Psoas muscle (tissue), 8 donors: ENCODE results near the gene DCTN4. TPM values are rescaled to one million over a fixed set of nuclear protein-coding genes. Genes with fewer than 3 reads are reported as not detected.
"Not testable (repeated sequence)": the region's sequence is repeated elsewhere in the genome, so short reads cannot be mapped to it uniquely, and the experiment has no call there.

ENCODE experiments used
- ATAC-seq, 4 donors: fragments of 200-7000 bp; cut with Tn5 transposase; one replicate each; pipeline ENCODE4 v1.9.1; 2020; ENCODE audit warnings: moderate library complexity in 3 of 4, mild to moderate bottlenecking in 2 of 4
- DNase-seq, 2 donors: peaks; one replicate each; pipeline ENCODE4 v3.0.0-alpha.2; 2020
- H3K27ac ChIP-seq: fragments of 200-600 bp; one replicate; pipeline ENCODE4 v1.8.0; 2022
- H3K27me3 ChIP-seq, 3 donors: fragments of 200-600 bp in 1 of 3; one replicate each; pipeline versions ENCODE4 v1.6.1 to v1.8.0; 2013 to 2022; ENCODE audit warnings: low read length in 2 of 3, mild to moderate bottlenecking in 2 of 3, moderate library complexity in 1 of 3; ENCODE audit not compliant: insufficient read depth in 3 of 3
- H3K36me3 ChIP-seq, 2 donors: fragments of 200-600 bp in 1 of 2; one replicate each; pipeline versions ENCODE4 v1.6.1 to v1.8.0; 2013 to 2022; ENCODE audit warnings: low read depth in 1 of 2, mild to moderate bottlenecking in 1 of 2, moderate library complexity in 1 of 2; ENCODE audit not compliant: insufficient read depth in 1 of 2
- H3K4me1 ChIP-seq: fragments of 200-600 bp; one replicate; pipeline ENCODE4 v1.8.0; 2022
- H3K4me3 ChIP-seq: fragments of 200-600 bp; one replicate; pipeline ENCODE4 v1.8.0; 2022; ENCODE audit warnings: mild to moderate bottlenecking
- H3K9me3 ChIP-seq: fragments of 200-600 bp; one replicate; pipeline ENCODE4 v1.8.0; 2022
- WGBS, 3 donors: extraction: QIAGEN DNeasy Blood & Tissue Kit; methylation state at CpG; one replicate each; pipeline versions ENCODE4 v1.1.6 to v1.1.7; 2013; 5-methylcytosine and 5-hydroxymethylcytosine counted together
- intact Hi-C, 2 donors: fragments of 100-400 bp; cut with DNase I; formaldehyde crosslinking; loops; one replicate each; pipeline versions ENCODE4 v1.11.0 to v1.14.2; 2022
- polyA plus RNA-seq, 3 donors: library from polyadenylated mRNA; stranded (reverse); fragments of 200-250 nt; gene quantifications; one replicate each; pipeline ENCODE4 v1.2.3, GENCODE V29; 2013
- total RNA-seq, 4 donors: library from RNA; stranded (reverse); fragmentation: NEBNext Ultra II Directional in 2 of 4; extraction: Animal tissue kit (Norgen Biotek cat#: 25700) in 2 of 4; gene quantifications; one replicate each; pipeline versions ENCODE4 v1.2.1 to v1.2.4, GENCODE V29; 2021 to 2023
- TF ChIP-seq, protein P1 (sequence below): fragments of 200-600 bp; IDR thresholded peaks from one replicate; pipeline ENCODE4 v1.8.0; 2022; ENCODE audit warnings: antibody characterized with exemption
- donor health status: healthy with polysubstance abuse.
- donor health status: DM: no; HTN: no; CAD: no; lungs with moderate emphysema.
- donor health status: Bipolar disorder and iron deficiency.
- donor health status: healthy.
- donor health status: DM: yes; HTN: yes; CAD: no.
- donor health status: DM: no; HTN: no; CAD: no.
- donor health status: DM: no; HTN: no; CAD: no.
- donor health status: DM: yes; HTN: yes; CAD: no.

Gene DCTN4
- total and polyA plus RNA-seq, 7 donors = 28.8 to 81.5 (median 50.9) TPM

DNA sequence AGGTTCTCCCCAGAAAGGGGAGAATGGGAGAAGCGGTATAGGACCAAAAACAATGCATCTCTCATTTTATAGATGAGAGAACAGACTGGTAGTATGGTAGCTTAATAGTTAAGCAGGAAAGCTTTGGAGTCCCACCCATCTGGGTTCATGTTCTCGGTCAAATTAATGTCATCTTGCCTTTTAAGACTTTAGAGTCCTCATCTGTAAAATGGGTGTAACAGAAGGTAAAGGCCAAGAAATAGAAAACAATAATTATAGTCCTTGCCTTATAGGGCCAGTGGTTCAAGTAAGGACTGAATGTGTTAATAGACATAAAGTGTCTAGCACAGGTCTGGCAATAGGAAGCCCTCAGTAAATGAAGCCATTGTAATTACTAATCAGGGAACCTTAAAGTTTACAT, 36.1 kb upstream of the DCTN4 start:
- TF ChIP-seq, protein P1, sequence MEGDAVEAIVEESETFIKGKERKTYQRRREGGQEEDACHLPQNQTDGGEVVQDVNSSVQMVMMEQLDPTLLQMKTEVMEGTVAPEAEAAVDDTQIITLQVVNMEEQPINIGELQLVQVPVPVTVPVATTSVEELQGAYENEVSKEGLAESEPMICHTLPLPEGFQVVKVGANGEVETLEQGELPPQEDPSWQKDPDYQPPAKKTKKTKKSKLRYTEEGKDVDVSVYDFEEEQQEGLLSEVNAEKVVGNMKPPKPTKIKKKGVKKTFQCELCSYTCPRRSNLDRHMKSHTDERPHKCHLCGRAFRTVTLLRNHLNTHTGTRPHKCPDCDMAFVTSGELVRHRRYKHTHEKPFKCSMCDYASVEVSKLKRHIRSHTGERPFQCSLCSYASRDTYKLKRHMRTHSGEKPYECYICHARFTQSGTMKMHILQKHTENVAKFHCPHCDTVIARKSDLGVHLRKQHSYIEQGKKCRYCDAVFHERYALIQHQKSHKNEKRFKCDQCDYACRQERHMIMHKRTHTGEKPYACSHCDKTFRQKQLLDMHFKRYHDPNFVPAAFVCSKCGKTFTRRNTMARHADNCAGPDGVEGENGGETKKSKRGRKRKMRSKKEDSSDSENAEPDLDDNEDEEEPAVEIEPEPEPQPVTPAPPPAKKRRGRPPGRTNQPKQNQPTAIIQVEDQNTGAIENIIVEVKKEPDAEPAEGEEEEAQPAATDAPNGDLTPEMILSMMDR = no peak
- WGBS, 3 donors = 83 to 90% (median 87%) methylated on average over 2 of the region's 2 CpGs

DNA sequence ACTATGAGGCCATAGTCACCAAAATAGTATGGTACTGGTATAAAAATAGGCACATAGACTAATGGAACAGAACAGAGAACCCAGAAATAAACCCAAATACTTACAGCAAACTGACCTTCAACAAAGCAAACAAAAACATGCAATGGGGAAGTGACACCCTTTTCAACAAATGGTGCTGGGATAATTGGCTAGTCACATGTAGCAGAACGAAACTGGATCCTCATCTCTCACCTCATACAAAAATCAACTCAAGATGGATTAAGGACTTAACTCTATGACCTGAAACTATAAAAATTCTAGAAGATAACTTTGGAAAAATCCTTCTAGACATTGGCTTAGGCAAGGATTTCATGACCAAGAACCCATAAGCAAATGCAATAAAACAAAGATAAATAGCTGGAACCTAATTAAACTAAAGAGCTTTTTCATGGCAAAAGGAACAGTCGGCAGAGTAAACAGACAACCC, 34.6 kb upstream of the DCTN4 start:
- H3K36me3 ChIP-seq = peaks cover 2 to 12% of the 10 kb centered on the region in 2 donors
- H3K27ac ChIP-seq, intact Hi-C loops, ATAC-seq, H3K4me1 ChIP-seq, H3K27me3 ChIP-seq, DNase-seq, H3K4me3 ChIP-seq, H3K9me3 ChIP-seq: not testable (repeated sequence)
- 64 to 83% (median 74%) methylated on average over 2 of the region's 2 CpGs for WGBS, 3 donors

More for the DNA sequence above, 36.1 kb upstream of the DCTN4 start:
- DNase-seq (no peak), ATAC-seq (no peak)
- H3K27me3 ChIP-seq = no peaks in the 10 kb centered on the region
- intact Hi-C loops = no loop called here
- no peaks in the 10 kb centered on the region for H3K4me1 ChIP-seq
- H3K27ac ChIP-seq = no peak overlapping the region
- H3K4me3 ChIP-seq = no peak overlapping the region
- peaks cover 2 to 12% of the 10 kb centered on the region in 2 donors for H3K36me3 ChIP-seq
- H3K9me3 ChIP-seq = no peaks in the 10 kb centered on the region

DNA sequence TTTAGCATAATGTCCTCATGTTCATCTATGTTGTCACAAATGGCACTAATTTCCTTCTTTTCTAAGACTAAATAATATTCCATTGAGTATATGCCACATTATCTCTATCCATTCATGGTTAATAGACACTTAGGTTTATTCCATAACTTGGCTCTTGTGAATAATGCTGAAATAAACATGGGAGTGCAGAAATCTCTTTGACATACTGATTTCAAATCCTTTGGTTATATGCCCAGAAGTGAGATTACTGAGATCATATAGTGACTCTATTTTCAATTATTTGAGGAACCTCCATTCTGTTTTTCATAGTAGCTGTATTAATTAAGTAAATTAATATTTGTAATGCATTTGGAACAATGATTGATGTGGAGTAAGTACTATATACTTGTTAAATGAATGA, 32.7 kb upstream of the DCTN4 start:
- intact Hi-C loops = no loop called here
- no peak for ATAC-seq
- TF ChIP-seq, protein P1 = no peak

DNA sequence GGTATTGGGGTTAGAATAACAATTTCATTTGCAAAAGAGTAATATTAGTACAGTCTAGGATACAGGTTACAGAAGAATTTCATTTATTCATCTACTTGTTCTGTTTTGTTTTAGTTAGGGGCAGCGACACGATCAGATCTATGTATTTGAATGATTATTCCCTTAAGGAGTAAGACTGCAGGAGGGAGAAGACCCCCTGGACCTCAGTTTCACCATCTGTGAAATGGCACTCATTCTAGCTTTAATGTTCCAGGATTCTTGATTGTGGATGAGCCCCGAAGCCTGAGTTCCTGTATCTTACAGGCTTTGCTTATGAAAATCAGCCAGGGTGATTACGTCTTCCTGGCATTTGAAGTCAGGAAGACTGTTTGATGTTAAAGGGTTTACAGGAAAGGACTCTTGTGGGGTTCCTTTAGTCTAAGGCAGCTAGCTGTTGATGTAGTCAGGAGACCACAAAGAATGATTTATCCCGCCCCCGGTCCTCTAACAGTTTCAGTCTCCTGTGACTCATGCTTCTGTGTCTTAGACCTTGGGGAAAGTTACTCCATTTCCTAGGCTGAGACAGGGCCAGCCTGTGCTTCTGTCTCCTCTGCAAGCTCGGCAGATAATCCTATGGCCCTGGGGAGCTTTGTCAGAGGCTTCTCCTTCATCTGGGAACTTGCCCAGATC, 31.3 kb upstream of the DCTN4 start:
- H3K4me3 ChIP-seq = no peak overlapping the region
- H3K36me3 ChIP-seq = no peaks in the 10 kb centered on the region
- H3K27me3 ChIP-seq = no peaks in the 10 kb centered on the region
- WGBS, 3 donors = 56 to 59% (median 56%) methylated on average over 7 of the region's 7 CpGs
- peak overlapping the region; percentile 51 for H3K27ac ChIP-seq
- TF ChIP-seq, protein P1 = no peak
- H3K9me3 ChIP-seq = no peaks in the 10 kb centered on the region
- intact Hi-C loops = no loop called here
- peaks cover 3% of the 10 kb centered on the region for H3K4me1 ChIP-seq
- DNase-seq (peak; percentile 38 to 53), ATAC-seq (peak; percentile 43 to 87 (median 69))

More for the DNA sequence above, 32.7 kb upstream of the DCTN4 start:
- Histone ChIP-seq H3K27me3 (no peaks in the 10 kb centered on the region), H3K4me1 (peaks cover 3% of the 10 kb centered on the region), H3K36me3 (peaks cover 2 to 12% of the 10 kb centered on the region in 2 donors), H3K9me3 (no peaks in the 10 kb centered on the region), H3K4me3 (no peak overlapping the region), H3K27ac (no peak overlapping the region)
- no peak for DNase-seq

DNA sequence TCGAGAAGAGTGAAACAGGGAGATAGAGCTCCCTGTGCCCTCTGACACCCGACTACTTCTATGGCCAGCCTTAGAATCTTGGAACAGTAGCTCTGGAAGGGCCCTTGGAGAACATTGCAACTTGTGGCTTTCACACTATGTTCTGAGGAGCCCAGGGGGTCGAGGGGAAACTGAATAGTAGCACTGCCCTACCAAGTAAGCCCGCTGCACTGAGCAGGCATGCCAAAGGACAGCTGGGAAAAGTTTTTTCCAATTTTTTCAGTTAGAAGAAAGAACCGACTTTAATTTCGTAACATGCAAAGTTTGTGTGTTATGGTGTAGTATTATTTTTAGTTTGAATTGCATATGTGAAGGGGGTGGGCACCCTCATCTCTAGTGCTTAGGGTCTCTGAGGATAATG, 30.6 kb upstream of the DCTN4 start:
- Histone ChIP-seq H3K36me3 (no peaks in the 10 kb centered on the region), H3K9me3 (no peaks in the 10 kb centered on the region), H3K4me3 (no peak overlapping the region), H3K27me3 (no peaks in the 10 kb centered on the region), H3K4me1 (peaks cover 3% of the 10 kb centered on the region), H3K27ac (peak overlapping the region; percentile 51)
- ATAC-seq (no peak), DNase-seq (no peak)
- TF ChIP-seq, protein P1 = no peak
- WGBS, 3 donors = 57 to 74% (median 64%) methylated on average over 6 of the region's 6 CpGs
- intact Hi-C loops = no loop called here
